Left lung (tissue), 10 donors: ENCODE results near the gene B3GAT1. TPM values are rescaled to one million over a fixed set of nuclear protein-coding genes. Genes with fewer than 3 reads are reported as not detected.

ENCODE experiments used
- ATAC-seq: fragments of 200-7000 bp; cut with Tn5 transposase; one replicate; pipeline ENCODE4 v1.9.1; 2020; ENCODE audit warnings: moderate library complexity
- DNase-seq, 4 donors: peaks; one replicate each; pipeline ENCODE4 v3.0.0-alpha.2; 2013 to 2020
- H3K27ac ChIP-seq, 2 donors: fragments of 200-600 bp; sonication (generic) in 1 of 2; one replicate each; pipeline versions ENCODE4 v1.5.0 to v1.8.0; 2020 to 2021
- H3K27me3 ChIP-seq, 2 donors: fragments of 200-600 bp; sonication (generic) in 1 of 2; one replicate each; pipeline versions ENCODE4 v1.5.0 to v1.8.0; 2020 to 2021
- H3K36me3 ChIP-seq, 2 donors: fragments of 200-600 bp; sonication (generic) in 1 of 2; one replicate each; pipeline versions ENCODE4 v1.5.0 to v1.8.0; 2020 to 2021
- H3K4me1 ChIP-seq, 2 donors: fragments of 200-600 bp; one replicate each; pipeline ENCODE4 v1.8.0; 2021
- H3K4me3 ChIP-seq, 2 donors: fragments of 200-600 bp; sonication (generic) in 1 of 2; one replicate each; pipeline versions ENCODE4 v1.5.0 to v1.8.0; 2020 to 2021; ENCODE audit warnings: mild to moderate bottlenecking in 1 of 2
- H3K9me3 ChIP-seq, 2 donors: fragments of 200-600 bp; sonication (generic) in 1 of 2; one replicate each; pipeline versions ENCODE4 v1.5.0 to v1.8.0; 2020 to 2021
- CTCF ChIP-seq, 2 donors: fragments of 200-600 bp; sonication (generic) in 1 of 2; IDR thresholded peaks; one replicate each; pipeline versions ENCODE4 v1.5.0 to v1.8.0; 2021; ENCODE audit warnings: antibody characterized with exemption in 2 of 2
- intact Hi-C, 2 donors: fragments of 100-400 bp; cut with DNase I; formaldehyde crosslinking; loops; one replicate each; pipeline versions ENCODE4 v1.11.2 to v1.14.2; 2022
- polyA plus RNA-seq, 6 donors: library from polyadenylated mRNA; unstranded; fragments of 120-200 nt; gene quantifications; one replicate each; pipeline ENCODE4 v1.2.1, GENCODE V29; 2013; ENCODE audit not compliant: insufficient read length in 6 of 6
- total RNA-seq, 2 donors: library from RNA; stranded (reverse); fragmentation: NEBNext Ultra II Directional; extraction: Animal tissue kit (Norgen Biotek cat#: 25700); gene quantifications; one replicate each; pipeline ENCODE4 v1.2.1, GENCODE V29; 2021
- donor health status: DM: no; HTN: yes; CAD: no.
- donor health status: DM: no; HTN: no; CAD: no.

Gene B3GAT1
- total and polyA plus RNA-seq, 8 donors = 0.30 to 0.99 (median 0.48) TPM

GRCh38 chr11:134338654-134339053 lies 73.4 kb downstream of the B3GAT1 start:
- intact Hi-C loops = no loop called here
- ATAC-seq = no peak
- H3K36me3 ChIP-seq = no peaks in the 10 kb centered on the region
- no peak overlapping the region for H3K27ac ChIP-seq
- H3K4me1 ChIP-seq = no peaks in the 10 kb centered on the region
- H3K9me3 ChIP-seq = no peaks in the 10 kb centered on the region
- TF ChIP-seq CTCF (IDR thresholded peaks at IDR 0.05) = no peak
- no peak for DNase-seq
- no peak overlapping the region for H3K4me3 ChIP-seq
- peaks cover 0 to 22% of the 10 kb centered on the region in 2 donors for H3K27me3 ChIP-seq

GRCh38 chr11:134338068-134338467 lies 74.0 kb downstream of the B3GAT1 start:
- ATAC-seq (no peak), DNase-seq (no peak)
- H3K27me3 ChIP-seq = peaks cover 0 to 28% of the 10 kb centered on the region in 2 donors
- H3K9me3 ChIP-seq = no peaks in the 10 kb centered on the region
- no peak overlapping the region for H3K4me3 ChIP-seq
- H3K27ac ChIP-seq = no peak overlapping the region
- no peaks in the 10 kb centered on the region for H3K4me1 ChIP-seq
- intact Hi-C loops = no loop called here
- TF ChIP-seq CTCF (IDR thresholded peaks at IDR 0.05) = no peak
- no peaks in the 10 kb centered on the region for H3K36me3 ChIP-seq

- DNase-seq (no peak), ATAC-seq (no peak)
- Histone ChIP-seq H3K4me3 (no peak overlapping the region), H3K36me3 (no peaks in the 10 kb centered on the region), H3K27ac (no peak overlapping the region), H3K9me3 (no peaks in the 10 kb centered on the region), H3K4me1 (peaks cover 0 to 5% of the 10 kb centered on the region in 2 donors), H3K27me3 (peaks cover 5 to 32% of the 10 kb centered on the region in 2 donors)
- TF ChIP-seq CTCF (IDR thresholded peaks at IDR 0.05) = no peak
- intact Hi-C loops = no loop called here
Measured at GRCh38 chr11:134337051-134337450, 75.0 kb downstream of the B3GAT1 start.

GRCh38 chr11:134334796-134335571 lies 77.1 kb downstream of the B3GAT1 start:
- Histone ChIP-seq H3K4me1 (peaks cover 0 to 13% of the 10 kb centered on the region in 2 donors), H3K27me3 (peaks cover 17 to 46% of the 10 kb centered on the region in 2 donors), H3K4me3 (no peak overlapping the region), H3K36me3 (no peaks in the 10 kb centered on the region), H3K9me3 (no peaks in the 10 kb centered on the region), H3K27ac (no peak overlapping the region)
- TF ChIP-seq CTCF (IDR thresholded peaks at IDR 0.05) = no peak
- DNase-seq = no peak
- intact Hi-C loops = no loop called here
- no peak for ATAC-seq

- Histone ChIP-seq H3K36me3 (no peaks in the 10 kb centered on the region), H3K4me3 (no peak overlapping the region), H3K9me3 (no peaks in the 10 kb centered on the region), H3K27ac (no peak overlapping the region), H3K27me3 (peaks cover 17 to 53% of the 10 kb centered on the region in 2 donors), H3K4me1 (peaks cover 0 to 13% of the 10 kb centered on the region in 2 donors)
- DNase-seq = no peak
- no peak for ATAC-seq
- TF ChIP-seq CTCF (IDR thresholded peaks at IDR 0.05) = no peak
- intact Hi-C loops = no loop called here
Measured at GRCh38 chr11:134333946-134334345, 78.1 kb downstream of the B3GAT1 start.
